Measurements from ENCODE around the gene RUNX2.

Gene RUNX2

GRCh38 chr6:45438151-45438550 is 110.0 kb downstream of the RUNX2 start (continued):
- TF ChIP-seq TOX (CRISPR knock-in tag; IDR thresholded peaks at IDR 0.05; ENCODE audit: borderline replicate concordance) (no peak), ZNF565 (CRISPR knock-in tag; conservative IDR thresholded peaks at IDR 0.05; ENCODE audit: low read depth) (no peak), ARNTL (CRISPR knock-in tag; IDR thresholded peaks at IDR 0.05; ENCODE audit: borderline replicate concordance, low read depth) (no peak)

DNA sequence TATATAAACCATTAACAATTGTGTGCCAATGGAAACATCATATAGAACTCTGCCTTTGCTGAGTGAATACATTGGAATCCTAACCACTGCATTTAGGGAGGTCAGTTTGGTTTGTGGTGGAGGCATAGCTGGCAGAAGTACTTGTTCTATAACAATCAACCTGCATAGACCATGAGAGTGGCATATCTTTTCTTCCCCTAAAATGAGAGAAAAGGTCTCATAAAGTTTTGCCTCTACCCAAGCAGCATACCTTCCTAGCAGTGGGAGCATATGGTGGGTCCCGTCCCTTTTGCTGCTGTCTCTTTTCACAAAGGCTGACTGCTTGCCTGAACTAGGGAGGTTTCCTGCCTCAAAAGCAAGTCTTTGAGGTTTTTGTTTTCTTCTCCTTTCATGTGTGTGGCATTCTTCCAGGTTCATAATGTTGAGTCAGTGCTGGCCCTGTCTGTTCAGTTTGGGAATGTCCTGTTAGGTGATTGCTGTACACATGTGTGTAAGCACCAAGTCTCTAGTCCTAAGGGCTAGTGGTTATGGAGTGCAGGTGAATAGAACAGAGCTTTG is 110.8 kb downstream of the RUNX2 start:
- ATAC-seq, result peak; percentile 67
- no peak for TF ChIP-seq ZFP3 (CRISPR knock-in tag; IDR thresholded peaks at IDR 0.05)
- no peak for TF ChIP-seq SNAI2 (CRISPR knock-in tag; IDR thresholded peaks at IDR 0.05)
- TF ChIP-seq, protein P1, sequence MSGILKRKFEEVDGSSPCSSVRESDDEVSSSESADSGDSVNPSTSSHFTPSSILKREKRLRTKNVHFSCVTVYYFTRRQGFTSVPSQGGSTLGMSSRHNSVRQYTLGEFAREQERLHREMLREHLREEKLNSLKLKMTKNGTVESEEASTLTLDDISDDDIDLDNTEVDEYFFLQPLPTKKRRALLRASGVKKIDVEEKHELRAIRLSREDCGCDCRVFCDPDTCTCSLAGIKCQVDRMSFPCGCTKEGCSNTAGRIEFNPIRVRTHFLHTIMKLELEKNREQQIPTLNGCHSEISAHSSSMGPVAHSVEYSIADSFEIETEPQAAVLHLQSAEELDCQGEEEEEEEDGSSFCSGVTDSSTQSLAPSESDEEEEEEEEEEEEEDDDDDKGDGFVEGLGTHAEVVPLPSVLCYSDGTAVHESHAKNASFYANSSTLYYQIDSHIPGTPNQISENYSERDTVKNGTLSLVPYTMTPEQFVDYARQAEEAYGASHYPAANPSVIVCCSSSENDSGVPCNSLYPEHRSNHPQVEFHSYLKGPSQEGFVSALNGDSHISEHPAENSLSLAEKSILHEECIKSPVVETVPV (CRISPR knock-in tag; IDR thresholded peaks at IDR 0.05), result no peak
- TF ChIP-seq TSHZ2 (CRISPR knock-in tag; IDR thresholded peaks at IDR 0.05), result no peak
- no peak for TF ChIP-seq PPARA (CRISPR knock-in tag; IDR thresholded peaks at IDR 0.05; ENCODE audit: borderline replicate concordance)
- TF ChIP-seq POU6F1 (CRISPR knock-in tag; IDR thresholded peaks at IDR 0.05; ENCODE audit: borderline replicate concordance, low read depth), result no peak
- TF ChIP-seq CREB5 (CRISPR knock-in tag; IDR thresholded peaks at IDR 0.05; ENCODE audit: low read depth), result no peak
- TF ChIP-seq TCF4 (CRISPR knock-in tag; IDR thresholded peaks at IDR 0.05; ENCODE audit: borderline replicate concordance), result no peak
- no peak for TF ChIP-seq CSDC2 (CRISPR knock-in tag; IDR thresholded peaks at IDR 0.05)
- TF ChIP-seq GLIS3 (CRISPR knock-in tag; IDR thresholded peaks at IDR 0.05), result no peak
- TF ChIP-seq ARNTL (CRISPR knock-in tag; IDR thresholded peaks at IDR 0.05; ENCODE audit: borderline replicate concordance, low read depth), result no peak
- no peak for TF ChIP-seq ZNF8 (CRISPR knock-in tag; IDR thresholded peaks at IDR 0.05)
- no peak for TF ChIP-seq ZNF70 (CRISPR knock-in tag; IDR thresholded peaks at IDR 0.05)
- no peak for TF ChIP-seq ZC3H10 (CRISPR knock-in tag; IDR thresholded peaks at IDR 0.05)

GRCh38 chr6:45439459-45439858 is 111.3 kb downstream of the RUNX2 start:
- TF ChIP-seq SNAI2 (CRISPR knock-in tag; IDR thresholded peaks at IDR 0.05) (no peak), ZNF8 (CRISPR knock-in tag; IDR thresholded peaks at IDR 0.05) (no peak), ZFP3 (CRISPR knock-in tag; IDR thresholded peaks at IDR 0.05) (no peak), ZFP30 (CRISPR knock-in tag; IDR thresholded peaks at IDR 0.05) (no peak), ISL1 (CRISPR knock-in tag; IDR thresholded peaks at IDR 0.05) (no peak), BACH2 (CRISPR knock-in tag; IDR thresholded peaks at IDR 0.05; ENCODE audit: borderline replicate concordance) (no peak), CSDC2 (CRISPR knock-in tag; IDR thresholded peaks at IDR 0.05) (no peak), OSR1 (CRISPR knock-in tag; IDR thresholded peaks at IDR 0.05) (no peak), RARB (CRISPR knock-in tag; IDR thresholded peaks at IDR 0.05) (no peak), TOX (CRISPR knock-in tag; IDR thresholded peaks at IDR 0.05; ENCODE audit: borderline replicate concordance) (no peak), TCF4 (CRISPR knock-in tag; IDR thresholded peaks at IDR 0.05; ENCODE audit: borderline replicate concordance) (no peak)
- TF ChIP-seq, protein P1 (CRISPR knock-in tag; IDR thresholded peaks at IDR 0.05), result no peak
- ATAC-seq, result no peak
